NT2/D1 (cell line): ENCODE results near the gene RINT1.

ENCODE experiments used
- SUZ12 ChIP-seq: IDR thresholded peaks from 2 replicates; pipeline ENCODE4 v1.6.1; 2011; ENCODE audit not compliant: insufficient read length, insufficient read depth; ENCODE audit errors: extremely low read depth
- YY1 ChIP-seq: IDR thresholded peaks from 2 replicates; pipeline ENCODE4 v1.6.1; 2011; ENCODE audit not compliant: insufficient read length, insufficient read depth
- ZNF274 ChIP-seq: IDR thresholded peaks from 2 replicates; pipeline ENCODE4 v1.6.1; 2011; ENCODE audit warnings: mild to moderate bottlenecking, low read depth, low read length

GRCh38 chr7:105596866-105597265 is 64.9 kb downstream of the RINT1 start:
- TF ChIP-seq ZNF274, result no peak
- TF ChIP-seq YY1, result no peak
- no peak for TF ChIP-seq SUZ12
